K562 treated with DMSO at 1 percent for 48 hours (cell line): ENCODE results near the gene PLIN4. TPM values are rescaled to one million over a fixed set of nuclear protein-coding genes. Genes with fewer than 3 reads are reported as not detected.

Source experiments
- total RNA-seq: library from RNA; unstranded; fragments of 300-600 nt; gene quantifications from 2 replicates; pipeline ENCODE4 v1.2.3, GENCODE V29; 2022; ENCODE audit warnings: low replicate concordance; ENCODE audit errors: extremely low read depth

Gene PLIN4, protein sequence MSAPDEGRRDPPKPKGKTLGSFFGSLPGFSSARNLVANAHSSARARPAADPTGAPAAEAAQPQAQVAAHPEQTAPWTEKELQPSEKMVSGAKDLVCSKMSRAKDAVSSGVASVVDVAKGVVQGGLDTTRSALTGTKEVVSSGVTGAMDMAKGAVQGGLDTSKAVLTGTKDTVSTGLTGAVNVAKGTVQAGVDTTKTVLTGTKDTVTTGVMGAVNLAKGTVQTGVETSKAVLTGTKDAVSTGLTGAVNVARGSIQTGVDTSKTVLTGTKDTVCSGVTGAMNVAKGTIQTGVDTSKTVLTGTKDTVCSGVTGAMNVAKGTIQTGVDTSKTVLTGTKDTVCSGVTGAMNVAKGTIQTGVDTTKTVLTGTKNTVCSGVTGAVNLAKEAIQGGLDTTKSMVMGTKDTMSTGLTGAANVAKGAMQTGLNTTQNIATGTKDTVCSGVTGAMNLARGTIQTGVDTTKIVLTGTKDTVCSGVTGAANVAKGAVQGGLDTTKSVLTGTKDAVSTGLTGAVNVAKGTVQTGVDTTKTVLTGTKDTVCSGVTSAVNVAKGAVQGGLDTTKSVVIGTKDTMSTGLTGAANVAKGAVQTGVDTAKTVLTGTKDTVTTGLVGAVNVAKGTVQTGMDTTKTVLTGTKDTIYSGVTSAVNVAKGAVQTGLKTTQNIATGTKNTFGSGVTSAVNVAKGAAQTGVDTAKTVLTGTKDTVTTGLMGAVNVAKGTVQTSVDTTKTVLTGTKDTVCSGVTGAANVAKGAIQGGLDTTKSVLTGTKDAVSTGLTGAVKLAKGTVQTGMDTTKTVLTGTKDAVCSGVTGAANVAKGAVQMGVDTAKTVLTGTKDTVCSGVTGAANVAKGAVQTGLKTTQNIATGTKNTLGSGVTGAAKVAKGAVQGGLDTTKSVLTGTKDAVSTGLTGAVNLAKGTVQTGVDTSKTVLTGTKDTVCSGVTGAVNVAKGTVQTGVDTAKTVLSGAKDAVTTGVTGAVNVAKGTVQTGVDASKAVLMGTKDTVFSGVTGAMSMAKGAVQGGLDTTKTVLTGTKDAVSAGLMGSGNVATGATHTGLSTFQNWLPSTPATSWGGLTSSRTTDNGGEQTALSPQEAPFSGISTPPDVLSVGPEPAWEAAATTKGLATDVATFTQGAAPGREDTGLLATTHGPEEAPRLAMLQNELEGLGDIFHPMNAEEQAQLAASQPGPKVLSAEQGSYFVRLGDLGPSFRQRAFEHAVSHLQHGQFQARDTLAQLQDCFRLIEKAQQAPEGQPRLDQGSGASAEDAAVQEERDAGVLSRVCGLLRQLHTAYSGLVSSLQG (N-terminal part only)
- not detected in 2 replicates for total RNA-seq

DNA sequence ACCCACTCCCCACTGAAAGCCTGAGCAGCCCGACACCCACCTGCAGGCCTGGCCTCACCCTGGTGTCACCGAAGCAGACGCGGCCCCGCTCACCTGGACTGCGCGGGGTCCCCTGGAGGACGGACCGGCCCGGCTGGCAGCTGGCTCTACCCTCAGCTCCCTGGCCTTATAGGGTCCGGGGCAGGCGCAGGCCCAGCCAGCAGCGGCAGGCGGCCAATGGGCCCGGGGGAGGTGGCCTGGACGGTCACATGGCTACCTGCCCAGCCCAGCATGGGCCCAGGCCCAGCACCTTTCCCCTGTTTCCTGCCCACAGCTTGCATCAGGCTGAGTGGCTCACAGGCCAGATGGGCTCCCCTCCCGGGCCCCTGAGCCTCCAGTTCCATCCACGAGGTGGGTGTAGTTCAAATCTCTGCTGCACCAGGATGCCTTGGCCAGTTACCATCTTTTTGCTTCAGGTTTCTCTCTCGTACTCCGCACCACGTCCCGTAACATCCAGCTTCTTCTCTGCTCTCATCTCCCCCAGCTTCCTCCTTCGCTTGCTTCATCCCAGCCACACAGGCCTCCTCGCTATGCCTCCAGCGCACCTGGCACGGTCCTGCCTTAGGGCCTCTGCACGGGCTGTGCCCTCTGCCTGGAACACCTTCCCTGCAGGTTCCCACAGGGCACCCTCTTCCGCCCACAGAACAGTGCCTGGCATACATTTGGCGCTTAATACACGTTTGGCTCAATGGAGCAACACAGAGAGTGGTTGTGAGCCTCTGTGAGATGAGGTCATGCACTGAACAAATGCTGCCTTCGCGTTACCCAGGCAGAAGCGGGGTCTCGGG lies at the start of gene PLIN4:
PLIN4 (minus strand) TSS at position 142 of the 827 bp plus-strand sequence. CDS start 214 bp downstream, outside the sequence.

DNA sequence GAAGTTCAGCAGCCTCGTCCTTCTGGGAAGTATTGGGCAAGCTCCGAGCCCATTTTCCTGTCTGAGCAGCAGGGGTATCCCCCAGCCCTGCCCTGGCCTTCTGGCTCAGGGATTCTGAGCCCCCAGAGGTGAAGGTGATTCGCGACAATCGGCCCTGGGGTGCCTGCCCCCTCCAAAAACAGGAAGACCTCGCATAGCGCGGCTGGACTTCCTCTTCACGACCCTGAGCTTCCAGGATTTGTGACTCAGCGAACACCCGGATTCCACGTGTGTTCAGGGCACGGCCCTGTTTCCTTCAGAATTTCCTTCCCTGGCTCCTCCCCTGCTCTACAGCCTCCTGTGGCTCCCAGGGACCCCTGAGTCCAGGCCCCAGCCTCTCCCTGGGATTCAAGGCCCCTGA lies 41.3 kb upstream of the PLIN4 start, which contains the start of gene SEMA6B:
SEMA6B (minus strand) TSS at position 116 of the 400 bp plus-strand sequence. CDS start 1,227 bp downstream, outside the sequence.

DNA sequence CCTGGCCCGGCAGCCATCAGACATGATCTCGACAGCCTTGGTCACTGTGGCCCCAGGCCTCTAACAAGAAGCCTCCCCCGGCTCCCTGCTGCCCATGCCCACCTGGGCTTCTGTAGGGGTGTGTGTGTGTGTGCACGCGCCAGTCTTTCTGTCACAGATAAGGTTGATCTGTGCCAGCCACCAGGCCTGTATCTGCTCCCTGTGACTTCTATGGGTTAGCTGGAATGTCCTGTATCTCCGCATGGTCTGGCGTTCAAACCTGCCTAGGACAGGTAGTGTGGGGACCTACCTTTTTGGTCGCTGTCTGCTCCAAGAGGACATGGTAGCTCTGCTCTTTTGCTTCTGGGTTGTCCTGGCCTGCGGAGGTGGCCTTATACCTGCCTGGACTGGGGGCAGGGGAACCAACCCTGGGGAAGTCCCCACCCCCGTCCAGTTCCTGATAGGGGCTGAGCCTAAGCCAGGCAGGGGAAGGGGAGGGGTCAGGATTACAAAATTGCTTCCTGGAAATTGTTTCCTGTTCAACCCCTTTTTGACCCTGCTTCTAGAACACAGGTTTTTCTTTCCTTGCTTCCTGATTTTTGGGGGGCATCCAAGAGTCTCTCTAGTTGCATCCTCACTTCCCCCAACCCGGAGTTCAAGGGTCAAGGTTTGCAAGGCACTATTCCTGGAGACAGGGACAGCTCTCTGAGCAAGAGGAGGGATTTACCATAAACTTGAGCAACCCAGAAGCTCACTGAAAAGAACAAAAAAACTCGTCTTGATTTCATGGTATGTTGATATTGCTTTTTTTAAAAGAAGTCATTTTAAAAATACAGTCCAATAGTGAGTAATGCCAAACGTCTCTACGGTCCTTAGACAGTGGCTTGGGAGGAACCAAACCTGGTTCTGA lies 21.7 kb upstream of the PLIN4 start, which contains the start of gene LRG1:
LRG1 (minus strand) TSS at position 344 of the 889 bp plus-strand sequence; CDS start at position 321, 23 bp downstream.

DNA sequence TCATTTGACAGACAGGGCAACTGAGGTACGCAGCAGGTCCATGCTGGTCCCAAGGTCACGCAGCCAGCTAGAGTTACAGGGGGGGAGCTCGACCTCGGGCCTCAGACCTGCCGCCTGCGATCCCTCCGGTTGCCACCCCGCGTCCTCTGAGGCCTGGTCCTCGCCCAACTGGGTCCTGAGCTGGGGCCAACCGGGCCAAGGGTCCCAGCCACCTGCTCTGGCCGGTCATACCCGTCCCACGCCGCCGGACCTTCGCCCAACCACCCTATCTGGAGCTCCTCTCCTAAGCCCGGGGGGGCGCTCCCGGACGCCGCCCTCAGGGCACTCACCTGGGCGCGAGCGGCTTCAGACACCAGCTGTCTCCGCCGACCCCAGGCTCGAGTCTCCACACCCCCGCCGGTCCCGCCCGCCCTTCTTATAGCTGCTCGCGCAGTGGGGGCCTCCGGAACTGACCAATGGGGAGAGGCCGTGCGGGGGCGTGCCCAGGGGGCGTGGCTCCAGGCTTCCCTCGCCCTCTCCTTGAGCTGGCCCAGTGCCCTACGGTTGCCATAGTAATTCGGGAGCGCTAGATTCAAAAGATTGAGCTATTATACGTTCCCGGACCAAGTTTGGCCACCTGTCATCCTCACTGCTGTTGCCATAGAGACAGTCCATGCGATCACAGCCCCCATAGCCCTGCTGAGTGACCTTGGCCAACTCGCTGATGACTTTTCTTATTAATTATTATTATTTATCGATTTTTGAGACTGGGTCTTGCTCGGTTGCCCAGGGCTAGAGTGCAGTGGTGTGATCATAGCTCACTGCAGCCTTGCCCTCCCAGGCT lies 16.8 kb upstream of the PLIN4 start, which contains the start of gene PLIN5:
PLIN5 (minus strand) TSS at position 389 of the 823 bp plus-strand sequence. CDS start 1,150 bp downstream, outside the sequence.

DNA sequence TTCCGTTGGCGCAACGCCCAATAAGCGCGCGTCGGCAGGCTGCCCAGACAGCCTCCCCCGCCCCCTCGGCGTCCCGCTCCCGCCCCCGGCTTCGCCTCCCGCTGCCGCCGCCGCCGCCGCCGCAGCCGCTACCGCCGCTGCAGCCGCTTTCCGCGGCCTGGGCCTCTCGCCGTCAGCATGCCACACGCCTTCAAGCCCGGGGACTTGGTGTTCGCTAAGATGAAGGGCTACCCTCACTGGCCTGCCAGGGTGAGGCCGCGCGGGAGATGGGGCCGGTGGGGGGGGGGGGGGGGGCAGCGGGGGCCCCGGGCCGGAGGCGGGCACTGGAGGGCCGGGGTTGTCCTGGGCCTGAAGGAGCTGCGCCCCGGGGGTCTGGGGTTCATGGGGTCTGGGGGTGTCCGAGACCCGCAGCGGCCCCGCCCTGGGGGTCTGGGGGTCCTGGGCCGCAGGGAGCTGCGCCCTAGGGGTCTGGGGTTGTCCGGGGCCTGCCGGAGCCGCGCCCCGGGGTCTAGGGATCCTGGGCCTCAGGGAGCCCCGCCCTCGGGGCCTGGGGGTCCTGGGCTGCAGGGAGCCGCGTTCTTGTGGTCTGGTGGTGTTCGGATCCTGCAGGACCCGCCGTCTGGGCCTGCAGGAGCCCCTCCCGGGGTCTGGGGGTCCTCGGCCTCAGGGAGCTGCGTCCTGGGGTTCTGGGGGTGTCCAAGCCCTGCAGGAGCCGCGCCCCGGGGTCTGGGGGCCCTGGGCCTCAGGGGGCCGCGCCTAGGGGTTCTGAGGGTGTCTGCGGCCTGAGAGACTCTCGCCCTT lies 45.9 kb downstream of the PLIN4 start, which contains the start of gene HDGFL2:
HDGFL2 (plus strand) TSS at position 124 of the 801 bp plus-strand sequence; CDS start at position 178, 54 bp downstream.

DNA sequence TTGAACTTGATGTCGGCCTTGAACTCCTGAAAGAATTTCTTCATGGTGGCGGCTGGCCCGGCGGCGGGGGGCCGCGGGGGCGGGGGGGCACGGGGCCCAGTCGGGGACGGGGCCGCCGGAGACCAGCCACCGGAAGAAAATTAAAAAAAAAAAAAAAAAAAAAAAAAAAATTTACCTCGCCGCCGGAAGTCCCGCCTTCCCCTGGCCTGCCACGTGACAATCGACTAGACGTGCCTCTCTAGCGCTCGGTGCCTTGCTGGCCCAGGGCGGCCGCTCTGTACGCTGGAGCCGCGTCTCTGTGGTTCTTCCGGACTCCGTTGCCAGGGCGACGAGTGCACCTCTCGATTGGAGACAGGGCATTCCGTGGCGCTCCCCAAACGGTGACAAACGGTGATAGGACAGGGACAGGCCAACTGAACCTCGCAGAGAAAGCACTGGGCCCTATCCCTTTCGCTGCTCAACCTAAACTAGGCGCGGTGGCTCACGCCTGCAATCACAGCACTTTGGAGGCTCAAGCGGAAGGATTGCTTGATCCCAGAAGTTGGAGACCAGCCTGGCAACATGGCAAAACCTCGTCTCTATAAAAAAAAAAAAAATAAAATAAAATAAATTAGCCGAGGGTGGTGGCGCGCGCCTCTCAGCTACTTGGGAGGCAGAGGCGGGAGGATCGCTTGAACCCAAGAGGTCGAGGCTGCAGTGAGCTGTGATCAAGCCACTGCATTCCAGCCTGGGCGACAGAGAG lies 60.5 kb downstream of the PLIN4 start, which contains the start of gene UBXN6:
UBXN6 (minus strand) TSS at position 141 of the 742 bp plus-strand sequence; CDS start at position 44, 97 bp downstream.

Other genes with a start within 250 kb of the PLIN4 start
- not detected in 2 replicates for gene SHD, start 239.2 kb downstream of the PLIN4 start, total RNA-seq
- not detected in 2 replicates for gene TMIGD2, start 216.1 kb downstream of the PLIN4 start, total RNA-seq
- gene FSD1, start 213.9 kb downstream of the PLIN4 start, total RNA-seq = not detected in 2 replicates
- not detected in 2 replicates for gene STAP2, start 179.7 kb downstream of the PLIN4 start, total RNA-seq
- not detected in 2 replicates for gene MPND, start 174.9 kb downstream of the PLIN4 start, total RNA-seq
- gene SH3GL1, start 117.9 kb downstream of the PLIN4 start, total RNA-seq = 179 TPM in 1 of 2 replicates, not detected in the other
- not detected in 2 replicates for gene CHAF1A, start 115.8 kb downstream of the PLIN4 start, total RNA-seq
- not detected in 2 replicates for gene UBXN6, start 60.7 kb downstream of the PLIN4 start, total RNA-seq
- gene HDGFL2, start 46.2 kb downstream of the PLIN4 start, total RNA-seq = 312 TPM in 1 of 2 replicates, not detected in the other
- gene PLIN5, start 16.7 kb upstream of the PLIN4 start, total RNA-seq = not detected in 2 replicates
- 123 TPM in 1 of 2 replicates, not detected in the other for gene LRG1, start 21.6 kb upstream of the PLIN4 start, total RNA-seq
- not detected in 2 replicates for gene SEMA6B, start 41.2 kb upstream of the PLIN4 start, total RNA-seq
- gene TNFAIP8L1, start 121.0 kb upstream of the PLIN4 start, total RNA-seq = not detected in 2 replicates
- gene MYDGF, start 151.9 kb upstream of the PLIN4 start, total RNA-seq = 497 TPM in 1 of 2 replicates, not detected in the other
- gene DPP9, start 205.4 kb upstream of the PLIN4 start, total RNA-seq = not detected in 2 replicates